ENCODE results near the gene ZCCHC13.
"Not testable (repeated sequence)": the region's sequence is repeated elsewhere in the genome, so short reads cannot be mapped to it uniquely, and the experiment has no call there.

The ZCCHC13 gene

GRCh38 chrX:74286950-74287740 is 16.8 kb upstream of the ZCCHC13 start:
- Histone ChIP-seq H3K4me1 (ENCODE audit: control insufficient read depth, insufficient read depth, low read length) (peaks cover 33% of the 10 kb centered on the region), H3K27me3 (ENCODE audit: control insufficient read depth, insufficient read depth, low read length) (no peaks in the 10 kb centered on the region), H3K9me3 (ENCODE audit: control insufficient read depth, insufficient read depth, low read length) (no peaks in the 10 kb centered on the region), H3K4me3 (ENCODE audit: low read depth, low read length) (no peak overlapping the region), H3K36me3 (ENCODE audit: control insufficient read depth, insufficient read depth, low read length) (no peaks in the 10 kb centered on the region), H3K9ac (ENCODE audit: low read depth, low read length) (no peak overlapping the region)

- Histone ChIP-seq H3K9ac (ENCODE audit: low read depth, low read length) (peak overlapping the region; percentile 87), H3K4me3 (ENCODE audit: low read depth, low read length) (peak overlapping the region; percentile 83), H3K27me3 (ENCODE audit: control insufficient read depth, insufficient read depth, low read length) (no peaks in the 10 kb centered on the region), H3K36me3 (ENCODE audit: control insufficient read depth, insufficient read depth, low read length) (no peaks in the 10 kb centered on the region), H3K4me1 (ENCODE audit: control insufficient read depth, insufficient read depth, low read length) (peaks cover 10% of the 10 kb centered on the region), H3K9me3 (ENCODE audit: control insufficient read depth, insufficient read depth, low read length) (no peaks in the 10 kb centered on the region)
Measured at GRCh38 chrX:74291577-74291963, 12.4 kb upstream of the ZCCHC13 start.

GRCh38 chrX:74291964-74292807 is 11.8 kb upstream of the ZCCHC13 start:
- no peaks in the 10 kb centered on the region for H3K27me3 ChIP-seq (ENCODE audit: control insufficient read depth, insufficient read depth, low read length)
- peak overlapping the region; percentile 87 for H3K9ac ChIP-seq (ENCODE audit: low read depth, low read length)
- H3K4me1 ChIP-seq (ENCODE audit: control insufficient read depth, insufficient read depth, low read length): peaks cover 10% of the 10 kb centered on the region
- no peaks in the 10 kb centered on the region for H3K36me3 ChIP-seq (ENCODE audit: control insufficient read depth, insufficient read depth, low read length)
- H3K4me3 ChIP-seq (ENCODE audit: low read depth, low read length): peak overlapping the region; percentile 83
- H3K9me3 ChIP-seq (ENCODE audit: control insufficient read depth, insufficient read depth, low read length): no peaks in the 10 kb centered on the region

- H3K4me3 ChIP-seq (ENCODE audit: low read depth, low read length): peak overlapping the region; percentile 83
- H3K27me3 ChIP-seq (ENCODE audit: control insufficient read depth, insufficient read depth, low read length): no peaks in the 10 kb centered on the region
- H3K36me3 ChIP-seq (ENCODE audit: control insufficient read depth, insufficient read depth, low read length): peaks cover 3% of the 10 kb centered on the region
- H3K9ac ChIP-seq (ENCODE audit: low read depth, low read length): peak overlapping the region; percentile 30
- H3K9me3 ChIP-seq (ENCODE audit: control insufficient read depth, insufficient read depth, low read length): no peaks in the 10 kb centered on the region
- peaks cover 10% of the 10 kb centered on the region for H3K4me1 ChIP-seq (ENCODE audit: control insufficient read depth, insufficient read depth, low read length)
Measured at GRCh38 chrX:74292808-74293123, 11.2 kb upstream of the ZCCHC13 start.

DNA sequence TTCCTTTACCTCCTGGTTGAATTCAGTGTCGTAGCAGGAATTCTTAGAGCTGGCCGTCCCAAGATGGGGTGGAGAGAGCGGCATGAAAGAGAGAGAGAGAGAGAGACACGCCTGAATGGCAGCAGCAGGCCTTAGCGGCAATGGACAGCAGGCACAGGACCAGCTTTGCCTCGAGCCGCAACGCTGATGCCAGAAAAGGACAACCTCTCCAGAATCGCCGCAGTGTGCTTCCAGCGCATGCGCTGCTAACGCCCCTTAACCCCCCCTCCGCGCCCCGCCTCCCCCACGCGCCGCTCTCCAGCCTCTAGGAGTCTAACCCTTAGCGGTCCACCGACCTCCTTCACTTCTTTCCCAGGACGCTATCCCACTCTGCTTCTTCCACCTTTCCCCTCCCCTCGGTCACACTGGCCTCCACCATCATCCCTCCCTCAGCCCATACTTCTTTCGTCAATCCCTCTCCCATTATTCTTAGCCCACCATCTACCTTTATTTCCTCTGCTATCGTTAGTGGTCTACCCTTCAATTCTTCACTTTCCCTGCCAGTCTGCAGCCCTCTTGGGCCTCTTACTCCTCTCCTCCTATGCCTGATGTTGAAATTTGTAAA is 10.5 kb upstream of the ZCCHC13 start:
- Histone ChIP-seq H3K4me3 (ENCODE audit: low read depth, low read length) (peak overlapping the region; percentile 83), H3K36me3 (ENCODE audit: control insufficient read depth, insufficient read depth, low read length) (peaks cover 5% of the 10 kb centered on the region), H3K9me3 (ENCODE audit: control insufficient read depth, insufficient read depth, low read length) (no peaks in the 10 kb centered on the region), H3K4me1 (ENCODE audit: control insufficient read depth, insufficient read depth, low read length) (peaks cover 3% of the 10 kb centered on the region), H3K27me3 (ENCODE audit: control insufficient read depth, insufficient read depth, low read length) (no peaks in the 10 kb centered on the region), H3K9ac (ENCODE audit: low read depth, low read length) (no peak overlapping the region)

DNA sequence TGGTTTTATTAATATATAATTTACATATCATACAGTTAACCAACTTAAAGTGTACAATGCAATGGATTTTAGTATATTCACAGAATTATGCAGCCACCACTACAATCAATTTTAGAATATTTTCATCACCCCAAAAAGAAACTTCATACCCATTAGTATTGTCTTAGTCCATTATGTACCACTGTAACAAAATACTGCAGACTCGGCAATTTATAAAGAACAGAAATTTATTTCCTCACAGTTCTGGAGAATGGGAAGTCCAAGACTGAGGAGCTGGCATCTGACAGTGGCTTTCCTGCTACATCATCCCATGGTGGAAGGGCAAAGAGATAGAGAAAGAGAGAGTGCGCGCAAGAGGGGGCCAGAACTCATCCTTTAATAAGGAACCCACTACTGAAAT is 8.9 kb upstream of the ZCCHC13 start:
- Histone ChIP-seq H3K9ac (ENCODE audit: low read depth, low read length) (no peak overlapping the region), H3K4me1 (ENCODE audit: control insufficient read depth, insufficient read depth, low read length) (no peaks in the 10 kb centered on the region), H3K36me3 (ENCODE audit: control insufficient read depth, insufficient read depth, low read length) (peaks cover 5% of the 10 kb centered on the region), H3K9me3 (ENCODE audit: control insufficient read depth, insufficient read depth, low read length) (no peaks in the 10 kb centered on the region), H3K27me3 (ENCODE audit: control insufficient read depth, insufficient read depth, low read length) (no peaks in the 10 kb centered on the region), H3K4me3 (ENCODE audit: low read depth, low read length) (no peak overlapping the region)

GRCh38 chrX:74297766-74298165 is 6.2 kb upstream of the ZCCHC13 start:
- Histone ChIP-seq H3K4me3 (ENCODE audit: low read depth, low read length) (no peak overlapping the region), H3K9ac (ENCODE audit: low read depth, low read length) (no peak overlapping the region), H3K36me3 (ENCODE audit: control insufficient read depth, insufficient read depth, low read length) (peaks cover 5% of the 10 kb centered on the region), H3K27me3 (ENCODE audit: control insufficient read depth, insufficient read depth, low read length) (no peaks in the 10 kb centered on the region), H3K9me3 (ENCODE audit: control insufficient read depth, insufficient read depth, low read length) (no peaks in the 10 kb centered on the region), H3K4me1 (ENCODE audit: control insufficient read depth, insufficient read depth, low read length) (no peaks in the 10 kb centered on the region)

- H3K4me3 ChIP-seq (ENCODE audit: low read depth, low read length): no peak overlapping the region
- H3K9ac ChIP-seq (ENCODE audit: low read depth, low read length): no peak overlapping the region
Measured at GRCh38 chrX:74300869-74301268, 3.1 kb upstream of the ZCCHC13 start.

DNA sequence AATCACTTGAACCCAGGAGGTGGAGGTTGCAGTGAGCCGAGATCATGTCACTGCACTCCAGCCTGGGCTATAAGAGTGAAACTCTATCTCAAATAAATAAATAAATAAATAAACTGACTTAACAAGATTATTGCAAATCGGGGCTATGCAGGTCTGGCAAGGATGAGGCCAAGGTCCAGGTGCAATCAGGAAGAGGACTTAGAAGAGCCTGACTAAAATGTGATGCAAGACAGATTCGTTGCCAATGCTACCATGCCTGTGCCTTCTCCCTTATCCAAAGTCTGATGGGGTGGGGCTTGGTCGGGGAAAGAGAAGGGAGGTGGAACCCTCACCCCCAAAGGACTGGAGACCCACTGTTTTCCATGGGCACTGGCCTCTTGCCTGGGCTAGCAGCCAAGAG is 14.7 kb downstream of the ZCCHC13 start:
- Histone ChIP-seq H3K4me1 (ENCODE audit: control insufficient read depth, insufficient read depth, low read length) (no peaks in the 10 kb centered on the region), H3K9ac (ENCODE audit: low read depth, low read length) (no peak overlapping the region), H3K4me3 (ENCODE audit: low read depth, low read length) (no peak overlapping the region), H3K27me3 (ENCODE audit: control insufficient read depth, insufficient read depth, low read length) (peaks cover 4% of the 10 kb centered on the region), H3K9me3 (ENCODE audit: control insufficient read depth, insufficient read depth, low read length) (no peaks in the 10 kb centered on the region), H3K36me3 (ENCODE audit: control insufficient read depth, insufficient read depth, low read length) (no peaks in the 10 kb centered on the region)

More at GRCh38 chrX:74300869-74301268, 3.1 kb upstream of the ZCCHC13 start:
- no peaks in the 10 kb centered on the region for H3K27me3 ChIP-seq (ENCODE audit: control insufficient read depth, insufficient read depth, low read length)
- H3K9me3 ChIP-seq (ENCODE audit: control insufficient read depth, insufficient read depth, low read length): no peaks in the 10 kb centered on the region
- H3K4me1 ChIP-seq (ENCODE audit: control insufficient read depth, insufficient read depth, low read length): no peaks in the 10 kb centered on the region
- H3K36me3 ChIP-seq (ENCODE audit: control insufficient read depth, insufficient read depth, low read length): peaks cover 5% of the 10 kb centered on the region

DNA sequence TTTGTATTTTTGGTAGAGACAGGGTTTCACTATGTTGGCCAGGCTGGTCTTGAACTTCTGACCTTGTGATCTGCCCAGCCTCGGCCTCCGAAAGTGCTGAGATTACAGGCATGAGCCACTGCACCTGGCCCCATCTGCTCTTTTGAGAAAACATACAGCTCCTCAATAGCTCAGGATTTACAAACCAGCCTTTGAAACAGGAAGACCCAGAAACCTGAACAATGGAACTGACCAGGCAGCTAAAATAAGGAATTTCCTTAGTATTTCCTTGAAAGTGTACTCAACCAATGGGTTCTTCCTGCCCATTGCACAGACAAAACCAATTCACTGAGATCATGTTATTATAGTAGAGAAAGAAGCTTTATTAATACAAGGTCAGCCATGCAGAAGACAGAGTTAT is 15.3 kb downstream of the ZCCHC13 start:
- not testable (repeated sequence) for H3K4me3 ChIP-seq (ENCODE audit: low read depth, low read length); H3K4me1 ChIP-seq (ENCODE audit: control insufficient read depth, insufficient read depth, low read length); H3K27me3 ChIP-seq (ENCODE audit: control insufficient read depth, insufficient read depth, low read length); H3K9ac ChIP-seq (ENCODE audit: low read depth, low read length); H3K36me3 ChIP-seq (ENCODE audit: control insufficient read depth, insufficient read depth, low read length); H3K9me3 ChIP-seq (ENCODE audit: control insufficient read depth, insufficient read depth, low read length)

- Histone ChIP-seq H3K4me1 (ENCODE audit: control insufficient read depth, insufficient read depth, low read length) (peaks cover 5% of the 10 kb centered on the region), H3K9me3 (ENCODE audit: control insufficient read depth, insufficient read depth, low read length) (no peaks in the 10 kb centered on the region), H3K9ac (ENCODE audit: low read depth, low read length) (no peak overlapping the region), H3K4me3 (ENCODE audit: low read depth, low read length) (no peak overlapping the region), H3K36me3 (ENCODE audit: control insufficient read depth, insufficient read depth, low read length) (no peaks in the 10 kb centered on the region), H3K27me3 (ENCODE audit: control insufficient read depth, insufficient read depth, low read length) (peaks cover 4% of the 10 kb centered on the region)
Measured at GRCh38 chrX:74321191-74321590, 17.2 kb downstream of the ZCCHC13 start.
